ENCODE measurements around the gene MROH2A. TPM values are rescaled to one million over a fixed set of nuclear protein-coding genes. Genes with fewer than 3 reads are reported as not detected.

The MROH2A gene
- total and polyA plus RNA-seq, 4 donors, result 0.08 to 0.28 (median 0.09) TPM; not detected in 1

- no peak overlapping the region for H3K27ac ChIP-seq (ENCODE audit: low read depth in 1 of 2, low read length in 2 of 2)
- no peak overlapping the region for H3K4me3 ChIP-seq (ENCODE audit: low read depth in 1 of 3, low read length in 3 of 3)
- 91% methylated on average over 8 of the region's 8 CpGs for WGBS
- no peaks in the 10 kb centered on the region for H3K36me3 ChIP-seq (ENCODE audit: control insufficient read depth in 4 of 4, insufficient read depth in 3 of 4, low read depth in 1 of 4, low read length in 3 of 4)
- no peaks in the 10 kb centered on the region for H3K9me3 ChIP-seq (ENCODE audit: control insufficient read depth in 4 of 4, low read length in 3 of 4)
- no peak overlapping the region for H3K9ac ChIP-seq (ENCODE audit: low read depth in 1 of 2, low read length in 2 of 2)
- TF ChIP-seq REST (IDR thresholded peaks at IDR 0.05), result no peak
- TF ChIP-seq EGR1 (IDR thresholded peaks at IDR 0.05; ENCODE audit: low read depth in 2 of 2), result no peak
- no peak for TF ChIP-seq ATF3 (IDR thresholded peaks at IDR 0.05)
- no peak for TF ChIP-seq GABPA (IDR thresholded peaks at IDR 0.05 in 1 of 2, conservative IDR thresholded peaks at IDR 0.05 in 1 of 2)
- no peak for TF ChIP-seq TAF1 (conservative IDR thresholded peaks at IDR 0.05)
- no peak for TF ChIP-seq ZBTB33 (IDR thresholded peaks at IDR 0.05)
- no peak for TF ChIP-seq HNF4G (IDR thresholded peaks at IDR 0.05)
- no peak for TF ChIP-seq JUND (IDR thresholded peaks at IDR 0.05)
- no peak for TF ChIP-seq FOXA1 (IDR thresholded peaks at IDR 0.05)
- TF ChIP-seq FOXA2 (IDR thresholded peaks at IDR 0.05), result no peak
- TF ChIP-seq HNF4A (conservative IDR thresholded peaks at IDR 0.05), result no peak
- no peak for TF ChIP-seq RXRA (IDR thresholded peaks at IDR 0.05)
- no peak for TF ChIP-seq RAD21 (IDR thresholded peaks at IDR 0.05)
- TF ChIP-seq MAX (IDR thresholded peaks at IDR 0.05), result no peak
- no peak for TF ChIP-seq YY1 (IDR thresholded peaks at IDR 0.05)
- TF ChIP-seq CTCF (IDR thresholded peaks at IDR 0.05; ENCODE audit: low read depth, low read length, missing input control), result no peak
- TF ChIP-seq SP1 (IDR thresholded peaks at IDR 0.05), result no peak
- TF ChIP-seq NR2F2 (IDR thresholded peaks at IDR 0.05), result no peak
- no peaks in the 10 kb centered on the region for H3K27me3 ChIP-seq (ENCODE audit: control insufficient read depth in 4 of 4, insufficient read depth in 4 of 4, low read length in 3 of 4)
- DNase-seq (ENCODE audit: low spot score), result no peak
- no peaks in the 10 kb centered on the region for H3K4me1 ChIP-seq (ENCODE audit: control insufficient read depth in 4 of 4, insufficient read depth in 4 of 4, low read length in 3 of 4)
Observed at GRCh38 chr2:233811732-233812131, 33.6 kb downstream of the MROH2A start.
